Astrocyte (in vitro differentiated cells and primary cell): ENCODE data around the gene PPARG. TPM values are rescaled to one million over a fixed set of nuclear protein-coding genes. Genes with fewer than 3 reads are reported as not detected.

Experiments used
- DNase-seq: peaks from one replicate; pipeline ENCODE4 v3.0.0-alpha.2; 2010; ENCODE audit warnings: low read depth
- FAIRE-seq: peaks from 2 replicates; lab custom pipeline; 2011; peaks lifted over from hg19 to GRCh38; lab: Jason Lieb, UNC
- H2AFZ ChIP-seq: 2 replicates; pipeline ENCODE4 v1.6.0; 2012; ENCODE audit warnings: low read depth, low read length, inconsistent platforms
- H3K27ac ChIP-seq: 2 replicates; pipeline ENCODE4 v1.5.1; 2011; ENCODE audit warnings: low read depth, low read length, inconsistent platforms
- H3K27me3 ChIP-seq: 2 replicates; pipeline ENCODE4 v1.6.0; 2011; ENCODE audit warnings: low read length, inconsistent platforms; ENCODE audit not compliant: insufficient read depth
- H3K36me3 ChIP-seq: 2 replicates; pipeline ENCODE4 v1.5.1; 2011; ENCODE audit warnings: low read length, inconsistent platforms; ENCODE audit not compliant: insufficient read depth
- H3K4me1 ChIP-seq: 2 replicates; pipeline ENCODE4 v1.5.1; 2011; ENCODE audit warnings: low read length, inconsistent platforms; ENCODE audit not compliant: insufficient read depth
- H3K4me2 ChIP-seq: 2 replicates; pipeline ENCODE4 v1.6.0; 2012; ENCODE audit warnings: low read length, inconsistent platforms
- H3K4me3 ChIP-seq: 2 replicates; pipeline ENCODE4 v1.5.1; 2011; ENCODE audit warnings: low read depth, mild to moderate bottlenecking, low read length, inconsistent platforms; ENCODE audit not compliant: insufficient read depth
- H3K79me2 ChIP-seq: 2 replicates; pipeline ENCODE4 v1.6.0; 2012; ENCODE audit warnings: mild to moderate bottlenecking, low read length, inconsistent platforms; ENCODE audit not compliant: insufficient read depth
- H3K9ac ChIP-seq: 2 replicates; pipeline ENCODE4 v1.6.0; 2012; ENCODE audit warnings: mild to moderate bottlenecking, low read length, inconsistent platforms
- H3K9me3 ChIP-seq: 2 replicates; pipeline ENCODE4 v1.5.1; 2012; ENCODE audit warnings: low read depth, mild to moderate bottlenecking, low read length, inconsistent platforms; ENCODE audit not compliant: insufficient read depth
- H4K20me1 ChIP-seq: 2 replicates; pipeline ENCODE4 v1.6.0; 2012; ENCODE audit warnings: low read length, inconsistent platforms; ENCODE audit not compliant: insufficient read depth
- H3K27ac Mint-ChIP-seq: one replicate; pipeline ENCODE4 v1.8.0; 2021; ENCODE audit warnings: mild to moderate bottlenecking, mixed read lengths; ENCODE audit not compliant: unreplicated experiment
- H3K27me3 Mint-ChIP-seq: one replicate; pipeline ENCODE4 v1.8.0; 2021; ENCODE audit warnings: low read depth, mixed read lengths; ENCODE audit not compliant: unreplicated experiment
- H3K36me3 Mint-ChIP-seq: one replicate; pipeline ENCODE4 v1.8.0; 2021; ENCODE audit warnings: low read depth, mixed read lengths; ENCODE audit not compliant: unreplicated experiment
- H3K4me1 Mint-ChIP-seq: one replicate; pipeline ENCODE4 v1.8.0; 2021; ENCODE audit warnings: low read depth, mixed read lengths; ENCODE audit not compliant: unreplicated experiment
- H3K4me3 Mint-ChIP-seq: one replicate; pipeline ENCODE4 v1.8.0; 2021; ENCODE audit warnings: mild to moderate bottlenecking, moderate library complexity, mixed read lengths; ENCODE audit not compliant: unreplicated experiment
- H3K9me3 Mint-ChIP-seq: one replicate; pipeline ENCODE4 v1.8.0; 2021; ENCODE audit warnings: mild to moderate bottlenecking, mixed read lengths; ENCODE audit not compliant: unreplicated experiment
- CTCF ChIP-seq: IDR thresholded peaks from 2 replicates; pipeline ENCODE4 v1.5.1; 2011; ENCODE audit warnings: low read depth, mild to moderate bottlenecking, inconsistent platforms, low read length, moderate library complexity; ENCODE audit not compliant: insufficient read depth
- EZH2 ChIP-seq: IDR thresholded peaks from 2 replicates; pipeline ENCODE4 v1.6.1; 2012; ENCODE audit warnings: mild to moderate bottlenecking, low read length, inconsistent platforms; ENCODE audit not compliant: insufficient read depth
- total RNA-seq: library from RNA; stranded (reverse); gene quantifications from 2 replicates; pipeline ENCODE4 v1.2.1, GENCODE V29; 2021

Gene PPARG
- total RNA-seq, 1 donor from 2014 or later, result 4.4 TPM

GRCh38 chr3:12449889-12450682 is 161.2 kb downstream of the PPARG start:
- no peak overlapping the region for H3K4me3 ChIP-seq
- no peak overlapping the region for H3K27ac ChIP-seq
- DNase-seq (no peak), FAIRE-seq (no peak)
- no peaks in the 10 kb centered on the region for H4K20me1 ChIP-seq
- H3K9me3 Mint-ChIP-seq, result peaks cover 7% of the 10 kb centered on the region
- H3K36me3 ChIP-seq, result no peaks in the 10 kb centered on the region
- H3K4me2 ChIP-seq, result no peak overlapping the region
- H3K9ac ChIP-seq, result no peak overlapping the region
- peaks cover under 1% of the 10 kb centered on the region for H3K36me3 Mint-ChIP-seq
- no peak overlapping the region for H3K4me3 Mint-ChIP-seq
- H3K27ac Mint-ChIP-seq, result no peak overlapping the region
- H2AFZ ChIP-seq, result no peak overlapping the region
- H3K27me3 Mint-ChIP-seq, result peaks cover 30% of the 10 kb centered on the region
- no peaks in the 10 kb centered on the region for H3K9me3 ChIP-seq
- no peaks in the 10 kb centered on the region for H3K27me3 ChIP-seq
- no peaks in the 10 kb centered on the region for H3K79me2 ChIP-seq
- TF ChIP-seq CTCF (no peak), EZH2 (no peak)
- H3K4me1 Mint-ChIP-seq, result peaks cover 3% of the 10 kb centered on the region
- peaks cover 15% of the 10 kb centered on the region for H3K4me1 ChIP-seq

- no peak overlapping the region for H3K27ac ChIP-seq
- H4K20me1 ChIP-seq, result no peaks in the 10 kb centered on the region
- H3K36me3 ChIP-seq, result no peaks in the 10 kb centered on the region
- H3K4me2 ChIP-seq, result no peak overlapping the region
- H3K27me3 Mint-ChIP-seq, result peaks cover 20% of the 10 kb centered on the region
- no peak overlapping the region for H2AFZ ChIP-seq
- H3K9me3 ChIP-seq, result no peaks in the 10 kb centered on the region
- TF ChIP-seq CTCF (no peak), EZH2 (no peak)
- no peak overlapping the region for H3K27ac Mint-ChIP-seq
- H3K4me1 ChIP-seq, result peaks cover 9% of the 10 kb centered on the region
- H3K27me3 ChIP-seq, result no peaks in the 10 kb centered on the region
- no peak for DNase-seq
- H3K79me2 ChIP-seq, result no peaks in the 10 kb centered on the region
- peaks cover 1% of the 10 kb centered on the region for H3K36me3 Mint-ChIP-seq
- FAIRE-seq, result no peak
- no peaks in the 10 kb centered on the region for H3K4me1 Mint-ChIP-seq
- no peak overlapping the region for H3K4me3 Mint-ChIP-seq
- no peak overlapping the region for H3K4me3 ChIP-seq
- no peak overlapping the region for H3K9ac ChIP-seq
- H3K9me3 Mint-ChIP-seq, result peaks cover 7% of the 10 kb centered on the region
Measured at GRCh38 chr3:12451481-12451880, 162.6 kb downstream of the PPARG start.

- Mint-ChIP-seq H3K27ac (no peak overlapping the region), H3K9me3 (peaks cover 7% of the 10 kb centered on the region), H3K4me1 (no peaks in the 10 kb centered on the region), H3K36me3 (peaks cover 1% of the 10 kb centered on the region), H3K27me3 (peaks cover 20% of the 10 kb centered on the region), H3K4me3 (no peak overlapping the region)
- Histone ChIP-seq H2AFZ (no peak overlapping the region), H3K4me3 (no peak overlapping the region), H3K4me1 (peaks cover 9% of the 10 kb centered on the region), H3K4me2 (no peak overlapping the region), H3K9ac (no peak overlapping the region), H3K9me3 (no peaks in the 10 kb centered on the region), H3K27me3 (no peaks in the 10 kb centered on the region), H3K79me2 (no peaks in the 10 kb centered on the region), H3K27ac (no peak overlapping the region), H3K36me3 (no peaks in the 10 kb centered on the region), H4K20me1 (no peaks in the 10 kb centered on the region)
- FAIRE-seq (no peak), DNase-seq (no peak)
- no peak for TF ChIP-seq CTCF
- TF ChIP-seq EZH2, result no peak
Measured at GRCh38 chr3:12451960-12452359, 163.1 kb downstream of the PPARG start.
